ENCODE data around the gene TSPO2. TPM values are rescaled to one million over a fixed set of nuclear protein-coding genes. Genes with fewer than 3 reads are reported as not detected.

Gene TSPO2
- total RNA-seq, 1 donor from 2014 or later, result not detected

DNA sequence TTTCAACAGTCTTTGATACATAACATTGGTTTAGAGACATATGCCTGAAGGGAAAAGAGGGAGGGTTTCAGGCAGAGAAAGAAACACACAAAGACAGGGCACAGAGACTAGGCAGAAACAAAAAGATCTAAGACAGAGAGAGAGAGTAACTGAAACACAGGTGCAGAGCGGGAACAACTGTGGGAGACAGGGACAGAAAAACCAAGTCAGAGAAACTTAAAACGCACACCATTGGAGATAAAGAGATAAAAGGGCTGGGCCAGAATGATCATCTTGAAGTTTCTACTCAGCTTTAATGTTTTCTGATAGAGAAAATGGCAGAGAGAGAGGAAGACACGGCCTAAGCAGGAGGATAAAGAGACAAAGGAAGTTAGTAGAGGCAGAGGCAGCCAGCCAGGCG lies 15.0 kb upstream of the TSPO2 start:
- TF ChIP-seq, protein P1, sequence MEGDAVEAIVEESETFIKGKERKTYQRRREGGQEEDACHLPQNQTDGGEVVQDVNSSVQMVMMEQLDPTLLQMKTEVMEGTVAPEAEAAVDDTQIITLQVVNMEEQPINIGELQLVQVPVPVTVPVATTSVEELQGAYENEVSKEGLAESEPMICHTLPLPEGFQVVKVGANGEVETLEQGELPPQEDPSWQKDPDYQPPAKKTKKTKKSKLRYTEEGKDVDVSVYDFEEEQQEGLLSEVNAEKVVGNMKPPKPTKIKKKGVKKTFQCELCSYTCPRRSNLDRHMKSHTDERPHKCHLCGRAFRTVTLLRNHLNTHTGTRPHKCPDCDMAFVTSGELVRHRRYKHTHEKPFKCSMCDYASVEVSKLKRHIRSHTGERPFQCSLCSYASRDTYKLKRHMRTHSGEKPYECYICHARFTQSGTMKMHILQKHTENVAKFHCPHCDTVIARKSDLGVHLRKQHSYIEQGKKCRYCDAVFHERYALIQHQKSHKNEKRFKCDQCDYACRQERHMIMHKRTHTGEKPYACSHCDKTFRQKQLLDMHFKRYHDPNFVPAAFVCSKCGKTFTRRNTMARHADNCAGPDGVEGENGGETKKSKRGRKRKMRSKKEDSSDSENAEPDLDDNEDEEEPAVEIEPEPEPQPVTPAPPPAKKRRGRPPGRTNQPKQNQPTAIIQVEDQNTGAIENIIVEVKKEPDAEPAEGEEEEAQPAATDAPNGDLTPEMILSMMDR (IDR thresholded peaks at IDR 0.05; ENCODE audit: partially characterized antibody, unreplicated experiment), result no peak
- peak overlapping the region; percentile 69 for H3K4me3 Mint-ChIP-seq (ENCODE audit: unreplicated experiment)
- peaks cover 5% of the 10 kb centered on the region for H3K36me3 Mint-ChIP-seq (ENCODE audit: unreplicated experiment)
- H3K4me1 Mint-ChIP-seq (ENCODE audit: low read depth, unreplicated experiment), result peaks cover 5% of the 10 kb centered on the region
- no peak for DNase-seq
- H3K9me3 Mint-ChIP-seq (ENCODE audit: unreplicated experiment), result peaks cover 3% of the 10 kb centered on the region
- H3K27ac Mint-ChIP-seq (ENCODE audit: unreplicated experiment), result peak overlapping the region; percentile 45
- H3K27me3 Mint-ChIP-seq (ENCODE audit: unreplicated experiment), result peaks cover 9% of the 10 kb centered on the region

DNA sequence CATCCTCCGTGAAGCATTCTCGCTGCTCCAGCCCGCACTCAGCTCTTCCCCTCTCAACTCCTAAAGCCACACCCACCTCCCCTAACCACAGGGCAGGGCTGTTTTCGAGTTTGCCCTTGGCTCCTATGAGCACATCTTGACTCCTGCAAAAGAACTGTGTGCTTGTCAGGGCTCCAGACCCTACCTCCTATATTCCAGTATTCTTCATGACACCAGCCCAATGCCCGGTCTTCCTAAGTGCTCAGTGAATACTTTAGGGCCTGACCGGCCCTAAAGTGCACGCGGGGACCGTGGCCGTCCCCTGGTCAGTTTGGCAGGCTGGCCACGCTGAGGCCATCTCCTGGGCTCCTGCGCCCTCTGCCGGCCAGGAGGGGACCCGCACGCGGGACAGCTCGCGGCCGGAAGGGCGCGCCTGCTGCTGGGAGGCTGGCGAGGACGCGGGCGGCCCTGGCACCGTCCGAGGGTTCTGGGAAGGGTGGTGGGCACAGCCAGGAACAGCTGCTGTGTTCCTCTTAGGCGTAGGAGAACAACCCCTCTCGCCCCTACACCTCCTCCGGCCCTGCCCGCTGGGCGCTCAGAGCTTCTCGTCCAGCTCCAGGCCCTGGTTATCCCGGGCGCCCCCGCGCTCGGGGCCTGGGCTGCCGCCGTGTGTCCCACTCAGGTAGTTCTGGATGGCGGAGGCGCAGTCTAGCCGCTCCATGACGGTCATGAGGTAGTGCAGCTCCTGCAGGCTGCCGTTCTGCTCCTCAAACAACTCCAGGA lies 14.3 kb upstream of the TSPO2 start:
- peak overlapping the region; percentile 45 for H3K27ac Mint-ChIP-seq (ENCODE audit: unreplicated experiment)
- H3K27me3 Mint-ChIP-seq (ENCODE audit: unreplicated experiment), result peaks cover 9% of the 10 kb centered on the region
- peaks cover 5% of the 10 kb centered on the region for H3K4me1 Mint-ChIP-seq (ENCODE audit: low read depth, unreplicated experiment)

DNA sequence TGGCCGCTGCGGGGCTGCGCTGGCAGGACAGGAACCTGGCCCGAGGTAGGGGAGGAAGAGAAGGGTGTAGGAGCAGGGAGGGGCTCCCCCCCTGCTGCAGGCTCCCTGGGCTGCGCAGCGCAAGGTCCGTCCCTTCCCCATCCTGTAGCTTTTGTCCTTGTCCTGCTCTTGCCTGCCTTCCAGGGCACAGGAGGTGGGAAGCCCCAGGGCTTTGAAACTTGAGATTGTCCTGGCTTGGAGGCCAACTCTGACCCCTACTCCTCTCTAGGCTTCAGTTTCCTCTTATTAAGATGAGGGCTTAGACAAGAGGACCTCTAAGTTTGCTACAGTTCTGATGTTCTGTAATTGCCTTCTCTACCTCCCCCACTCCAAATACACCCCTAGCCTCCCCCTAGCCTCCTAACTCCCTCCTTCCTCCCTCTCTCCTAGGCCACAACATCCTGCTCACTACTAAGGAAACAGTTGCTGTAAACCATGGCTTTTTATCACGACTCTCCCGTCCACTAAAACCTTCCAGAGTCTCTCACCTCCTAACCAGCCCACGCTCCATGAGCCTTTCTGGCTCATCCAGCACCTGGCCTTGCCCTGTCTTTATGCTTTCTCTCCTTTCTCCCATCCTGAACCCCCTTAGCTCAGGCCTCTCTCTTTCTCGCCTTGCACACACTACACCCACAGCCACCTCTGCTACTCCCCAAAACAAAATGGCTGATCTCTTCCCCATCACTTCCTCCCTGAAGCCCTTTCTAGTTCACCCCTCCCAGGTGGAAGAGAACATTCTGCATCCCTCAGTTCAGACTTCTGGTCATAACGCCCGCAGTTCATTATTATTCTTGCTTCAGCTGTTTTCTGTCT lies 13.5 kb upstream of the TSPO2 start:
- Mint-ChIP-seq H3K4me1 (ENCODE audit: low read depth, unreplicated experiment) (peaks cover 5% of the 10 kb centered on the region), H3K9me3 (ENCODE audit: unreplicated experiment) (peaks cover 3% of the 10 kb centered on the region), H3K4me3 (ENCODE audit: unreplicated experiment) (peak overlapping the region; percentile 67), H3K27me3 (ENCODE audit: unreplicated experiment) (peaks cover 11% of the 10 kb centered on the region), H3K36me3 (ENCODE audit: unreplicated experiment) (peaks cover 5% of the 10 kb centered on the region), H3K27ac (ENCODE audit: unreplicated experiment) (no peak overlapping the region)
- TF ChIP-seq, protein P1 (IDR thresholded peaks at IDR 0.05; ENCODE audit: partially characterized antibody, unreplicated experiment), result no peak
- DNase-seq, result no peak

More for the DNA sequence above, 14.3 kb upstream of the TSPO2 start:
- Mint-ChIP-seq H3K9me3 (ENCODE audit: unreplicated experiment) (peaks cover 3% of the 10 kb centered on the region), H3K4me3 (ENCODE audit: unreplicated experiment) (peak overlapping the region; percentile 69), H3K36me3 (ENCODE audit: unreplicated experiment) (peaks cover 5% of the 10 kb centered on the region)
- peak; percentile 93 for DNase-seq
- TF ChIP-seq, protein P1 (IDR thresholded peaks at IDR 0.05; ENCODE audit: partially characterized antibody, unreplicated experiment), result peak; percentile 99

- H3K27ac Mint-ChIP-seq (ENCODE audit: unreplicated experiment), result no peak overlapping the region
- TF ChIP-seq, protein P1 (IDR thresholded peaks at IDR 0.05; ENCODE audit: partially characterized antibody, unreplicated experiment), result no peak
- H3K9me3 Mint-ChIP-seq (ENCODE audit: unreplicated experiment), result peaks cover 3% of the 10 kb centered on the region
- peaks cover 5% of the 10 kb centered on the region for H3K36me3 Mint-ChIP-seq (ENCODE audit: unreplicated experiment)
- DNase-seq, result no peak
- H3K4me1 Mint-ChIP-seq (ENCODE audit: low read depth, unreplicated experiment), result no peaks in the 10 kb centered on the region
- H3K4me3 Mint-ChIP-seq (ENCODE audit: unreplicated experiment), result no peak overlapping the region
- H3K27me3 Mint-ChIP-seq (ENCODE audit: unreplicated experiment), result peaks cover 9% of the 10 kb centered on the region
These were observed 9.4 kb upstream of the TSPO2 start for GRCh38 chr6:41032830-41033229.

Measured in glutamatergic neuron (in vitro differentiated cells).